ENCODE measurements around the gene PDE4B. TPM values are rescaled to one million over a fixed set of nuclear protein-coding genes. Genes with fewer than 3 reads are reported as not detected.
A peak's percentile ranks its signal among the peaks of the same experiment; 100 is the strongest.

PDE4B gene
- total RNA-seq, 1 donor from 2014 or later, result 1.2 TPM

DNA sequence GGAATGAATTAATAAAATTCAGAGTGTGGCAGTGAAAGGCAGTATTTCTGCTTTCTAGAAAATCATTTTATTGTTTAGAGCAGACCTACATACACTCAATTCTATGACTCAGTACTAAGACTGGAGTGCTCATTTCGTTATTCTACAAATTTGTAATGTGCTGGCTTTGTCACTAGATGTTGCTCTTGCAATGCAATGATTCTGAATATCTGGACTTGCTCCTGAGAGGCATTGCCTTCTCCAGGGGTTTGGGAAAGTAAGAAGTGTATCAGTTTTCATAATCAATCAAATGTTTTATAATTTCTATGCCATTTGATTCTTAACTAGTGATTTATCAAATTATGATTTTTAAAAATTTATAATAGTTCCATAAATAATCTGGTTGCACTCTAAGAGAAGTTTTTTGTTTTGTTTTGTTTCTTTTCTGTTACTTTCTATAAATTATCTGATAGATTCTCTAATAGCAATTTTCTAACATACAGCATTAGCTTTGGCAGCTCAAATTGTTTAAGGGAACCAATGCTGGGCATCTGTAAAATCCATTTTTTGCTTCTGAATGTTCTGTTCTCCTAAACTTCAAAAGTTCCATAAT, 460.7 kb downstream of the PDE4B start:
- H3K27ac Mint-ChIP-seq, result no peak overlapping the region

DNA sequence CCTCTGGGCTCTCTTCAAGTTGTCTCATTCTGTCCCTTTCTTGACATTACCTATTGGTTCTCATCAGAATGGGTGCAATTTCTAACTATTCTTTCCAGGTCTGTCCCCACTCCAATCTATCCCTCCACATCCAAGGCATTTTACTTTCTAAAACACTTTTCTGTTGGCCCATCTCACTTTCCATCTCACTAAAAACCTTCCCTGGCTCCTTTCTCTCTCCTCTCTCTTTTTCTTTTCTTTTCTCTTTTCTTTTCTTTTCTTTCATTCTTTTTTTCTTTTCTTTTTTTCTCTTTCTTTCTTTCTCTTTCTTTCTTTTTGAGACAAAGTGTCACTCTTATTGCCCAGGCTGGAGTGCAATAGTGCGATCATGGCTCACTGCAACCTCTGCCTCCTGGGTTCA, 462.1 kb downstream of the PDE4B start:
- no peak overlapping the region for H3K4me2 ChIP-seq
- peaks cover 14% of the 10 kb centered on the region for H3K4me1 ChIP-seq
- TF ChIP-seq EZH2 (IDR thresholded peaks at IDR 0.05), result no peak
- TF ChIP-seq, protein P1, sequence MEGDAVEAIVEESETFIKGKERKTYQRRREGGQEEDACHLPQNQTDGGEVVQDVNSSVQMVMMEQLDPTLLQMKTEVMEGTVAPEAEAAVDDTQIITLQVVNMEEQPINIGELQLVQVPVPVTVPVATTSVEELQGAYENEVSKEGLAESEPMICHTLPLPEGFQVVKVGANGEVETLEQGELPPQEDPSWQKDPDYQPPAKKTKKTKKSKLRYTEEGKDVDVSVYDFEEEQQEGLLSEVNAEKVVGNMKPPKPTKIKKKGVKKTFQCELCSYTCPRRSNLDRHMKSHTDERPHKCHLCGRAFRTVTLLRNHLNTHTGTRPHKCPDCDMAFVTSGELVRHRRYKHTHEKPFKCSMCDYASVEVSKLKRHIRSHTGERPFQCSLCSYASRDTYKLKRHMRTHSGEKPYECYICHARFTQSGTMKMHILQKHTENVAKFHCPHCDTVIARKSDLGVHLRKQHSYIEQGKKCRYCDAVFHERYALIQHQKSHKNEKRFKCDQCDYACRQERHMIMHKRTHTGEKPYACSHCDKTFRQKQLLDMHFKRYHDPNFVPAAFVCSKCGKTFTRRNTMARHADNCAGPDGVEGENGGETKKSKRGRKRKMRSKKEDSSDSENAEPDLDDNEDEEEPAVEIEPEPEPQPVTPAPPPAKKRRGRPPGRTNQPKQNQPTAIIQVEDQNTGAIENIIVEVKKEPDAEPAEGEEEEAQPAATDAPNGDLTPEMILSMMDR (IDR thresholded peaks at IDR 0.05), result no peak
- no peak for TF ChIP-seq EZH2phosphoT487 (IDR thresholded peaks at IDR 0.05)
- no peak overlapping the region for H3K27ac Mint-ChIP-seq
- H3K9me3 ChIP-seq (ENCODE audit: low read depth), result no peaks in the 10 kb centered on the region
- H3K9ac ChIP-seq, result no peak overlapping the region
- no peaks in the 10 kb centered on the region for H3K36me3 Mint-ChIP-seq
- H3K4me1 Mint-ChIP-seq, result peaks cover 8% of the 10 kb centered on the region
- H3K79me2 ChIP-seq (ENCODE audit: low read depth), result no peaks in the 10 kb centered on the region
- H3K27ac ChIP-seq, result no peak overlapping the region
- no peaks in the 10 kb centered on the region for H3K27me3 ChIP-seq
- H3K4me3 ChIP-seq, result no peak overlapping the region
- H4K20me1 ChIP-seq (ENCODE audit: low read depth), result no peaks in the 10 kb centered on the region
- no peaks in the 10 kb centered on the region for H3F3A ChIP-seq (ENCODE audit: low read depth)
- no peak for DNase-seq (ENCODE audit: low spot score)
- H3K27me3 Mint-ChIP-seq (ENCODE audit: insufficient read depth, low read depth), result no peaks in the 10 kb centered on the region
- H3K9me3 Mint-ChIP-seq, result no peaks in the 10 kb centered on the region
- H3K36me3 ChIP-seq, result no peaks in the 10 kb centered on the region
- H3K4me3 Mint-ChIP-seq, result no peak overlapping the region
- H2AFZ ChIP-seq (replicated peaks), result no peak overlapping the region

More for the DNA sequence above, 460.7 kb downstream of the PDE4B start:
- no peaks in the 10 kb centered on the region for H3K9me3 ChIP-seq (ENCODE audit: low read depth)
- TF ChIP-seq, protein P1 (IDR thresholded peaks at IDR 0.05), result peak; percentile 78
- TF ChIP-seq EZH2 (IDR thresholded peaks at IDR 0.05) (no peak), EZH2phosphoT487 (IDR thresholded peaks at IDR 0.05) (no peak)
- H3K27ac ChIP-seq, result no peak overlapping the region
- H3K9me3 Mint-ChIP-seq, result no peaks in the 10 kb centered on the region
- no peaks in the 10 kb centered on the region for H4K20me1 ChIP-seq (ENCODE audit: low read depth)
- H3K9ac ChIP-seq, result no peak overlapping the region
- H3K4me2 ChIP-seq, result no peak overlapping the region
- no peak overlapping the region for H3K4me3 ChIP-seq
- H2AFZ ChIP-seq (replicated peaks), result no peak overlapping the region
- H3K4me3 Mint-ChIP-seq, result no peak overlapping the region
- no peaks in the 10 kb centered on the region for H3F3A ChIP-seq (ENCODE audit: low read depth)
- peaks cover 2% of the 10 kb centered on the region for H3K36me3 Mint-ChIP-seq
- DNase-seq (ENCODE audit: low spot score), result peak; percentile 63
- H3K79me2 ChIP-seq (ENCODE audit: low read depth), result no peaks in the 10 kb centered on the region
- H3K27me3 ChIP-seq, result no peaks in the 10 kb centered on the region
- H3K36me3 ChIP-seq, result no peaks in the 10 kb centered on the region
- H3K4me1 Mint-ChIP-seq, result peaks cover 5% of the 10 kb centered on the region
- H3K27me3 Mint-ChIP-seq (ENCODE audit: insufficient read depth, low read depth), result no peaks in the 10 kb centered on the region
- H3K4me1 ChIP-seq, result peaks cover 9% of the 10 kb centered on the region

DNA sequence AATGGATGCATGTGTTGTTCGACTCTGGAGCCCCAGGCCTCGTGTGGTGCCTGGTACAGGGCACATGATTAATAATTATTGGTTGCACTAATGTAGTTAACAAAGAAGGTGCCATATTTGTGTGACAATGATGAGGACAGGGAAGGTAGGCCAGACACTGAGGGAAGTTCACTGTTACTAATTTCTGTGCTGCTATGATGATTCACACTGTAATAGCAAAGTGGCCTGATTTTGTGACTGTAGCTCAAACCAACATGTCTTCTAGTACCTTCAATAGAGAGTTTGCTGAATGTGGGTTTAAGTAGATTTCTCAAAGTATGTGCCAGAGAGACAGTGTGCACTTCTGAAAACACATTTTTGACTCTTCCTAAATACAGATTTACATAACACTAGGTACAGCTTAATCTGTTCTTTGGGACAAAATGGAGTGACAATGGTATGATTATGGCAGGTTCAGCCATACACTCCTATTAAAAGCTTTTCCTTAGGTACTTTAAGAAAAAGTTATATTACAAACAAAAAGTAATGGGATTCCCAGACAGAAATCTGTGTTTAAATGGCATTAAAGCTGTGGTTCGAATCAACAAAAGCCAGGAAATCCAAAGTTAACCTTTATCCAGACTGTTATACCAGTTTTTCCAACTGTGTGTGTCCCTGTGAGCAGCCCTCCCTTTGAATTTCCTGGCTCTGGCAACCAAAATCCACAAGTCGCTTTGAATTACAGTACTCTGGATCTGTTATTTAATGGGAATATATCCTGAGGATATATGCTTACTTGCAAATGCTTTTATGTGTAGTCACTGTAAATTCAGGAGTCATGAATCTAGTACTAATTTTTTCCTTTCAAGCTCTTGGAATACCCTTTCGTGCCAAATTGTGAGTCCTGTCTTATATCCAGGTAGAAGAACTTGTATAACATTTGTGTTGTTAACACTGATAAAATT, 464.2 kb downstream of the PDE4B start:
- DNase-seq (ENCODE audit: low spot score), result no peak

More for the DNA sequence above, 464.2 kb downstream of the PDE4B start:
- Histone ChIP-seq H3K36me3 (no peaks in the 10 kb centered on the region), H3K79me2 (ENCODE audit: low read depth) (no peaks in the 10 kb centered on the region), H3K4me3 (no peak overlapping the region), H3K27me3 (no peaks in the 10 kb centered on the region), H3K27ac (no peak overlapping the region), H3K4me2 (no peak overlapping the region), H2AFZ (replicated peaks) (no peak overlapping the region), H3K4me1 (peaks cover 14% of the 10 kb centered on the region), H3F3A (ENCODE audit: low read depth) (no peaks in the 10 kb centered on the region), H3K9ac (no peak overlapping the region), H4K20me1 (ENCODE audit: low read depth) (no peaks in the 10 kb centered on the region), H3K9me3 (ENCODE audit: low read depth) (no peaks in the 10 kb centered on the region)
- no peaks in the 10 kb centered on the region for H3K36me3 Mint-ChIP-seq
- peaks cover 8% of the 10 kb centered on the region for H3K4me1 Mint-ChIP-seq
- no peak overlapping the region for H3K27ac Mint-ChIP-seq
- no peak overlapping the region for H3K4me3 Mint-ChIP-seq
- no peaks in the 10 kb centered on the region for H3K9me3 Mint-ChIP-seq
- TF ChIP-seq EZH2 (IDR thresholded peaks at IDR 0.05), result no peak
- no peak for TF ChIP-seq EZH2phosphoT487 (IDR thresholded peaks at IDR 0.05)
- TF ChIP-seq, protein P1 (IDR thresholded peaks at IDR 0.05), result no peak
- no peaks in the 10 kb centered on the region for H3K27me3 Mint-ChIP-seq (ENCODE audit: insufficient read depth, low read depth)
